HG02610 (cell line): Measurements from ENCODE around the gene NDUFAF8.

Source experiments
- ATAC-seq: cut with Tn5 transposase; IDR thresholded peaks from one replicate; pipeline ENCODE4 v1.9.1; 2021; ENCODE audit warnings: mild to moderate bottlenecking, moderate library complexity; ENCODE audit not compliant: unreplicated experiment

NDUFAF8 gene

DNA sequence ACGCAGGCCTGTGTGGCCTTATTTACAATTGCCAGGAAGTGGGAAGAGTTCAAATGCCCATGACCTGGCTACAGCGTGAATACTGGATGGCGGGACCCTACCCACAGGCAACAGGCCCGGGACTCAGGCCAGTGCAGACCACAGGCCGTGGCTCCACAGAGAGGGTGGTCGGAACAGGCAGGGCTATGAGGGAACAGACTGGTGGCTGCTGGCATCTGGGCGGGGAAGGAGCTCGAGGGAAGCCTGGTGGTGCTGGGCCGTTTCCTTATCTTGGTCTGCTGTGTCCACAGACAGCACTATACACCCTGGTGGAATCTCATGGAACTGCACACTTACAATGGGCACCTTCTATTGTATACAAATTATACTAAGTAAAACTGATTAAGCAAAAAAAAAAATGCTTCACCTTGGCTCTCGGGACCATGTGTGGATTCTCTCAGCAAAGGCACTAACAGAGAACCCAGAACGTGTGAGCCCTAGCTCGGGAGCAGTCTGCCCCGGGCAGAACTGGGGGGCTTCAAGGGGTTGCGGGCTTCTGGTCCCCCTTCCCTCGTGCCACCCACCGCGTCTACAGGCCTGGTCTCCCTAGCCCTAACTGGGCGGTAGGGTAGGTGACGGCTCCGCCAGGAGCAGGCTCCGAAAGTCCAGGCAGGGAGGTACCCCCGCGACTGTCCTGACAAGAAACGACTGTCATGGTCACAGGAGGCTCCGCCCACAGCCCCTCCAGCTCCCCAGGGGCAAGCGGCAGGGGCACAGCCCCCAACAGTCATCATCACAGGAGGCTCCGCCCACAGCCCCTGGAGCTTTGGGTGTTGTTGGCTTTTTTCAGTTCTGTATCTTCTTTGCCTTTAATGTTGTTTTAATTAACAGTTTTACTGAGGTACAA, 38.2 kb upstream of the NDUFAF8 start:
- ATAC-seq: no peak

DNA sequence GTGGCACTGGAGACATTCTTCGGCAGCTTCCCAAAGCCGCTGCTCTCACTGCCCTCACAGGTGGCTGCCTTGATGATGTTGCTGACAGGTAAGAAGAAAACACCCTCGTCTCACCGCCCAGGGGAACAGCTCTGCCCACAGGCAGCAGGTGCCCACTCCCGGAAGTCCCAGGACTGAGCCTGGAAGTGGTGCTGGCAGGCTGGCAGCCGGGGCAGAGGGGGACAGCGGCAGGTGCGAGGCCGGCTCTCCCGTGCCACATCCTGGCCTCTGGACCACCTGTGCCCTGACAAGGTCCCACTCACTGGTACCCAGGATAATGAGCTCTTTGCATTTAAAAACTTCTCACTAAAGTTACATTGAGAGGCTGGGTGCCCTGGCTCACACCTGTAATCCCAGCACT, 36.8 kb upstream of the NDUFAF8 start:
- no peak for ATAC-seq

DNA sequence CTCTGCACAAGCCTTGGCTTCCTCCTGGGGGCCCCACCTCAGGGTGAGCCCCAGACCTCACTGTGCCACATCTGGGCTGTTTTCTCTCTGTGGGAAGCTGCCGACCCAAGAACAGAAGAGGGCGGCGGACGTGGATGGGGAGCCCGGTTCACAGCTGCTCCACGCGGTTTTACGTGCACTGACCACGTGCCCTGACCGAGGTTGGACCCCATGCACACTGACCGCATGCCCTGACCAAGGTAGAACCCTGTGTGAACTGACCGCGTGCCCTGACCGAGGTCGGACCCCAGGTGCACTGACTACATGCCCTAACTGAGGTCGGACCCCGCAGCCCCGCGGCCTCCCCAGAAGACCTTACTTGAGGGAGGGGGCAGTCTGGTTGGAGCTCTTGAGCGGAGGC, 36.0 kb upstream of the NDUFAF8 start:
- ATAC-seq: no peak

DNA sequence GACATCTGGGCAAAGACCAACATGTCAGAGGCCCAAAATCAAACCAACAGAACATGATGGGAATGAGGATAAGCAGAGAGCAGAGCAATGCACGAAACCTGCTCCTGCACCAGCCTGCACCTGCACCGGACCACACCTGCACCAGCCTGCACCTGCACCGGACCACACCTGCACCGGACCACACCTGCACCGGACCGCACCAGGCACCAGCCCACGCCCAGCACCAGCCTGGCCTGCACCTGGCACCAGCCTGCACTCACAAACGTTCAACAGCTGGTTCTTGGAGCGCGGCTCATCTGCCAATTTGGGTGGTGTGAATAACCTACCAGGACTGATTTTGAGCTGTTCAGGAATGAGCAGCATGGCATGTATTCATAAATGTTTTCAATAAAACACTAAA, 34.5 kb upstream of the NDUFAF8 start:
- ATAC-seq: no peak

GRCh38 chr17:81206166-81206565, 33.0 kb upstream of the NDUFAF8 start:
- ATAC-seq: no peak

GRCh38 chr17:81206657-81207056, 32.5 kb upstream of the NDUFAF8 start:
- ATAC-seq: no peak

DNA sequence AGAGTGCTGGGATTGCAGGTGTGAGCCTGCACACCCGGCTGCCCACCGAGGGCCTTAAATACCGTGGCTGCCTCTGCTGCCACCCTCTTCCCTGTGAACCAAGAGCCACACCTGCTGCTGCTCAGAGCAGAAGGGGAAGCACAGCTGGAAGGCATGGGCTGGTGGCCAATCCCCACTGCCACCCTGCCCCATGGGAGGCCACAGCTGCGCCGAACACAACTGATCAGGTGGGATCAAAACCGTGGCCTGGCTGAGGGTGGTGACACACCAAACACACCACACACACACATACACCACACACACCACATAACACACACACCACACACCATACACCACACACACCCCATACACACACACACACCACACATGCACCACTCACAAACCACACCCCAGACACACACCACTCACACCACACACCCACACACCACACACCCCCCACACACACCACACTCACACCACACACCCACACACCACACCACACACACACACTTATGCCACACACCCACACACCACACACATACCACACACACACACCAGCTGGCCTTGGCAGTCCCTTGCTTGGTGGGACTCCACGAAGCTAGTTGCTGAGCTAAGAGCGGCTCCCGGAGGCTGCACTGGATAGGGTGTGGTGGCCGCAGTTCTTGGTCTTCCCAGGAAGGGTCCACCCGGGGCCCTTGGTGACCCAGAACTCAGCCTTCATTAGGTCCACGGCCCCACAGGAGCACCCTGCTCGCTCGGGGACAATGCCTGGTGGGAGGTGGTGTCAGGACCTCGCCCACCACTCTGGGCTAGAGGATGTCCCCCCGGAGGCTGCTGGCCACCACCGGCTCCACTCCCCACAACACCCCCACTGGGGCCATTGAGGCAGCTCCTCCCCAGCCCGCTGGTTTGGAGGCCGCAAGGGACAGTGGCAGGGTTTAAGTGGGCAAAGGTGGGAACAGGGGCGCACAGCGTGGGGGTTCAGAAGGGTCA, 31.2 kb upstream of the NDUFAF8 start:
- no peak for ATAC-seq

DNA sequence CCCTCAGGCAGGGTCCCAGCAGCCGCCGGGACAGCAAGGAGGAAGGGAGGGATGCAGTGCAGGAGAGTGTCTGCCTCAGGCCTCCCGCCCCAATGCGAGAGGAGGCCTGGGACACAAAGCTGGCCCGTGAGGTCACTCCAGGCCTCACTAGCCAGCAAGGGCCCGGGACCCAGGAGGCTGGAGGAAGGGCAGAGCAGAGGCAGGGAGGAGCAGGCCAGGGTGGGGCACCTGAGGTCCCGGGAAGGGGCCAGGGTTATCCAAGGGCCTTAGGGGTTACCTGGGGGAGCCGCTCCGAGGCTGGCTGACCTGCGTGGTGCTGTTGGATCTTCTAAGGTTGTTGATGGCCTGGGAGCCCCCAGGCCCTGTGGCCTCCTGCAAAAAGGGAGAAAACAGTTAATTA, 30.5 kb upstream of the NDUFAF8 start:
- no peak for ATAC-seq

GRCh38 chr17:81209141-81209540, 30.0 kb upstream of the NDUFAF8 start:
- ATAC-seq: no peak

DNA sequence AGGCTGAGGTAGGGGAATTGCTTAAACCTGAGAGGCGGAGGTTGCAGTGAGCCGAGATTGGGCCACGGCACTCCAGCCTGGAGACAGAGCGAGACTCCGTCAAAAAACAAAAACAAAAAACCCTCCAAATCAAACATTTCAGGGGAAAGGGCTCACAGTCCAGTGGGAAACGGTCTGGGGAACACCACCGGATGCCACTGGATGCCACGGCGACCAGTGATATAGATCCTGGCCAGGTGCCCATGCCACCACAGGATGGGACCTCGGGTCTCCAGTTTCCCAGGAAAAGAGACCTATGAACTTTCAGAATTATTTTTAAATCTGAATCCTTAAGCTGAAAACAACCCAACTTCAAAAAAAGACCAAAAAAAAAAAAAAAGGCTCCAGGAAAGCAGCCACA, 28.7 kb upstream of the NDUFAF8 start:
- no peak for ATAC-seq

DNA sequence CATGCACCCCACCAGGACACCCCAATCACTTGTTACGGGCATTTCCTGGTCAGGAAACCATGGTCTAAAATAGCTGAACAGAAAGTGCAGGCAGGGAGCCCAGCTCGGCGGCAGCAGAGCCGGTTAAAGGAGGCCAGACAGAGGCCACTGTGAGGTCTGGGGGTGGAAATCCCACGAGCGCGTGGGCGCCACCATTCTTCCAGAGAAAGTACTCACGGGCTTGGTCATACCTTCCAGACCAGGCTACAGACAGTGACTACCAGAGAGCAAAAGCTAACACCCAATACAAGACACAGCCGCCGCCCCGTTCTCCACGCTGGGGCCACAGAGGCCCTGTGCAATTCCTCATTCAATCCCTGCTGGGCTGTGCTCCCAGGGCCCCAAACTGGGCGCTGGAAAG, 28.2 kb upstream of the NDUFAF8 start:
- no peak for ATAC-seq

DNA sequence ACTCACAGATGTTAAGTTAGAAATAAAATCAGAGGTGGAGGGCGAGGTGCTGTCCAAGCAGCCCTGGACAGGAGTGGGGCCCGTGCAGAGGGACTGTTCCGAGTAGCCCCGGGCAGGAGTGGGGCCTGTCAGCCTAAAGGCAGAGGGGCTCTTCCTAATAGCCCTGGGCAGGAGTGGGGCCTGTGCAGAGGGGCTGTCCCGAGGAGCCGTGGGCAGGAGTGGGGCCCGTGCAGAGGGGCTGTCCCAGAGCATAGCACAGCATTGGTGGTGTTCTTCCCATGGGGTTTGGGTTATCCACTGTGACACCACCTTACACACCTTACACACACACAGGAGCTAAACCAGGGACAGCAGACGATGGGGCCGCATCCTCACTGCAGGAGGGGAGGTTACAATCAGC, 26.8 kb upstream of the NDUFAF8 start:
- no peak for ATAC-seq

GRCh38 chr17:81213978-81214377, 25.1 kb upstream of the NDUFAF8 start:
- no peak for ATAC-seq

- no peak for ATAC-seq
Observed at GRCh38 chr17:81217491-81217890, 21.6 kb upstream of the NDUFAF8 start.

DNA sequence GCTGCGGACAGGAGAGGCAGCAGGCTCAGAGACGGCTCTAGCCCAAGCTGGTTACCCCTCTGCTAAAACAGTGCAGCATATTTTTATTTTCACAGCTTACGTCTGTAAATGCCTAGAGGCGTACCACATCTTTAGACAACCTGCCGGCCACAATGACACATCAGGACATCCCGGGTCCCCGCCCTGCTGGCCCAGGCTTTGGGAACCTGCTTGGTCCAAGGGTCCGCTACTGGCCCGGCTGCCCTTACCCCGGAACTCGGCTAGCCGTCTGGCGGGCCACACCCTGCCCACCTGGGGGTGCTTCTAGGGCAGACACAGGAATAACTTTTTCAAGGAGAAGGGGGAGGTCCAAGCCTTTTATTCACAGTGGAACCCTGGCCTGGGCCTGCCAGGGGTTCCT, 20.7 kb upstream of the NDUFAF8 start:
- no peak for ATAC-seq

- ATAC-seq: no peak
Observed at GRCh38 chr17:81218991-81219390, 20.1 kb upstream of the NDUFAF8 start.

DNA sequence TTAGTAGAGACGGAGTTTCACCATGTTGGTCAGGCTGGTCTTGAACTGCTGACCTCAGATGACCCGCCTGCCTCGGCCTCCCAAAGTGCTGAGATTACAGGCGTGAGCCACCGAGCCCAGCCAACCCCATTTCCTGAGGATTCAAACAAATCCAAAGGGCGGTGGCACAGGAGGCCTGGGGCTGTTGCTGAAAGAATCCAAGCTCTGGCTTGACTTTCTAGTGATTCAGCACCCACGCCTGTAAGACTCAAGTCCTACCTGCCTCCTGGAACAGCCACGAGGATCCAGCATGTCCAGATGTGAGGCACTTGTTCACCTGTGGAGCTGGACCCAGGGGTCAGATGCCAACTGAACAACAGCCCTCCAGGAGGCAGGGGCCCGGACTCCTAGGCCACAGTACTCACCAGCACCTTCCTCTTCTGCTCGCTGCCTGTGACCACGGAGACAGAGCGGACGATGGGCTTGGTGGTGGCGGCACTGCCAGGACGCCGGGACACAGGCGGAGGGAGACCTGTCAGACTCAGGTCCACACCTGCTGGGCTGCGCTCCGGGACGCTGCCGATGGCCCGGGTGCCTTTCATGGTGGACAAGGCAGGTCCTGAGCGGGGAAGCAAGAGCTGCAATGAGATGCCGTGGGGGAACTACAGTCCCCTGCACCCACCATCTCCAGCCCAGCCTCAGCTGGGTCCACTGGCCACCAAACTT, 19.5 kb upstream of the NDUFAF8 start:
- ATAC-seq: no peak

DNA sequence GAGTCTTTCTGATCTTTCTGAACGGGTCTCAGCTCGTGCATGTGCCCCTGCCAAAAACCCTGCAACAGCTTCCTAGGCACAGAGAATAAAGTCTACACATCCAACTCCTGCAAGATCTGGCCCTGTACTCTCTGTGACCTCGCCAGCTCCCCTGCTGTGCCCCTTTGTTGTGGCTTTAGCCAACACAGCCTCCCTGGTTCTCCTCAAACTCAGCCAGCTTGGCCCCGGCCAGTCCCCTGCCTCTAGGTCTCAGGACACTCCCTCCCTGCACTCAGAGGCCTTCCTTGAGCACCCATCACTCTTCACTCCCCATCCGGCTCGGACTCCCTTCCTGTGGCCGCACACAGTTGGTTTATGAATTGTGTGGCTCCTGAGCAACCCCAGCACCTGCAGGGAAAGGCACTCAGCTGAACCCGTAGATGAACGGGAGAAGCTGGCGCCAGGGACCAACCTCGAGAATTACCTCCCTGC, 17.7 kb upstream of the NDUFAF8 start:
- ATAC-seq: no peak

GRCh38 chr17:81221842-81222619, 17.1 kb upstream of the NDUFAF8 start:
- no peak for ATAC-seq

GRCh38 chr17:81222620-81222905, 16.6 kb upstream of the NDUFAF8 start:
- no peak for ATAC-seq
